ENCODE measurements around the gene RPA1.

- TF ChIP-seq, protein P1, sequence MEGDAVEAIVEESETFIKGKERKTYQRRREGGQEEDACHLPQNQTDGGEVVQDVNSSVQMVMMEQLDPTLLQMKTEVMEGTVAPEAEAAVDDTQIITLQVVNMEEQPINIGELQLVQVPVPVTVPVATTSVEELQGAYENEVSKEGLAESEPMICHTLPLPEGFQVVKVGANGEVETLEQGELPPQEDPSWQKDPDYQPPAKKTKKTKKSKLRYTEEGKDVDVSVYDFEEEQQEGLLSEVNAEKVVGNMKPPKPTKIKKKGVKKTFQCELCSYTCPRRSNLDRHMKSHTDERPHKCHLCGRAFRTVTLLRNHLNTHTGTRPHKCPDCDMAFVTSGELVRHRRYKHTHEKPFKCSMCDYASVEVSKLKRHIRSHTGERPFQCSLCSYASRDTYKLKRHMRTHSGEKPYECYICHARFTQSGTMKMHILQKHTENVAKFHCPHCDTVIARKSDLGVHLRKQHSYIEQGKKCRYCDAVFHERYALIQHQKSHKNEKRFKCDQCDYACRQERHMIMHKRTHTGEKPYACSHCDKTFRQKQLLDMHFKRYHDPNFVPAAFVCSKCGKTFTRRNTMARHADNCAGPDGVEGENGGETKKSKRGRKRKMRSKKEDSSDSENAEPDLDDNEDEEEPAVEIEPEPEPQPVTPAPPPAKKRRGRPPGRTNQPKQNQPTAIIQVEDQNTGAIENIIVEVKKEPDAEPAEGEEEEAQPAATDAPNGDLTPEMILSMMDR (IDR thresholded peaks at IDR 0.05): no peak
- no peak for TF ChIP-seq POLR2A (IDR thresholded peaks at IDR 0.05)
Measured at GRCh38 chr17:1898332-1898731, 68.5 kb downstream of the RPA1 start.
